Cardiac fibroblast (primary cell): ENCODE data around the gene C2CD3.

Source experiments
- DNase-seq, 2 donors: peaks; one replicate each; pipeline versions ENCODE4 v3.0.0 to v3.0.0-alpha.2; 2010; ENCODE audit warnings: low read depth in 2 of 2
- H3K4me3 ChIP-seq, 2 donors: replicated peaks in 1 of 2; 1 replicate in 1 of 2; 2 replicates in 1 of 2; pipeline ENCODE4 v1.5.1; 2011; ENCODE audit warnings: low read depth in 2 of 2, low read length in 2 of 2, mild to moderate bottlenecking in 2 of 2, moderate library complexity in 1 of 2
- TF ChIP-seq, protein P1 (sequence below): IDR thresholded peaks from one replicate; pipeline ENCODE4 v1.5.1; 2011; ENCODE audit warnings: low read depth, mild to moderate bottlenecking, low read length, inconsistent platforms

C2CD3 gene

DNA sequence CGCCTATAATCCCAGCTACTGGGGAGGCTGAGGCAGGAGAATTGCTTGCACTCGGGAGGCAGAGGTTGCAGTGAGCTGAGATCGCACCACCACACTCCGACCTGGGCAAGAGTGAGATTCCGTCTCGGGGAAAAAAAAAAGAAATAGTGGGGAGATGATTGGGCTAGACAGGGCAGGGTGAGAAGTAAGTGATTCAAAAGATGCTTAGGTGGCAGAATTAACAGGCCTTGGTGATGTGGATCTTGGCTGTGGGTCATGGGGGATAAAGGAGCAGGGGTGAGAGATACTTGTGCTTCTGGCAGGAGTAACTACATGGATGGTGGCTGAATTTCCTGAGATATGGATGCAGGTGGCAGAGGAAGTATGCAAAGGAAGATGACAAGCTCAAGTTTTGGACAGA lies 148.8 kb downstream of the C2CD3 start:
- TF ChIP-seq, protein P1, sequence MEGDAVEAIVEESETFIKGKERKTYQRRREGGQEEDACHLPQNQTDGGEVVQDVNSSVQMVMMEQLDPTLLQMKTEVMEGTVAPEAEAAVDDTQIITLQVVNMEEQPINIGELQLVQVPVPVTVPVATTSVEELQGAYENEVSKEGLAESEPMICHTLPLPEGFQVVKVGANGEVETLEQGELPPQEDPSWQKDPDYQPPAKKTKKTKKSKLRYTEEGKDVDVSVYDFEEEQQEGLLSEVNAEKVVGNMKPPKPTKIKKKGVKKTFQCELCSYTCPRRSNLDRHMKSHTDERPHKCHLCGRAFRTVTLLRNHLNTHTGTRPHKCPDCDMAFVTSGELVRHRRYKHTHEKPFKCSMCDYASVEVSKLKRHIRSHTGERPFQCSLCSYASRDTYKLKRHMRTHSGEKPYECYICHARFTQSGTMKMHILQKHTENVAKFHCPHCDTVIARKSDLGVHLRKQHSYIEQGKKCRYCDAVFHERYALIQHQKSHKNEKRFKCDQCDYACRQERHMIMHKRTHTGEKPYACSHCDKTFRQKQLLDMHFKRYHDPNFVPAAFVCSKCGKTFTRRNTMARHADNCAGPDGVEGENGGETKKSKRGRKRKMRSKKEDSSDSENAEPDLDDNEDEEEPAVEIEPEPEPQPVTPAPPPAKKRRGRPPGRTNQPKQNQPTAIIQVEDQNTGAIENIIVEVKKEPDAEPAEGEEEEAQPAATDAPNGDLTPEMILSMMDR = no peak

DNA sequence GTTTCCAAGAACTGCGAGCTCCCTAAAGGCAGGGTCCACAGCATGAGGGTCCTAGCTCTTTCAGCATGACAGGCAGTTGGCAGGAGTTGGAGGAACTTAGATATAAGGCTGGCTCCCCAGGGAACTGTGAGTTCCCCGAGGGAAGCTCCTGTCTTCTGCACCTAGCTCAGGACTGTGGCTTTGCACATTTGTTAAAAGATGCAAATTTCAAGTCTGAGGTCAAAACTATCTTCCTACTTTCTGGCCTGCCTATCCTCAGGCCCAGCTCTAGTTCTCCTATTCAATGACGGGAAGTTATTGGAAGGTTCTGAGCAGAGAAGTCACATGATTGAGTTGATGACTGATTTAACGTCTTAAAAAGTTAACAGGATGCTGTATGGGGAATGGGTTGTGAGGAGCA lies 150.3 kb downstream of the C2CD3 start:
- no peak for DNase-seq
- TF ChIP-seq, protein P1 = no peak
- no peak overlapping the region for H3K4me3 ChIP-seq

More for the DNA sequence above, 148.8 kb downstream of the C2CD3 start:
- no peak for DNase-seq
- no peak overlapping the region for H3K4me3 ChIP-seq

DNA sequence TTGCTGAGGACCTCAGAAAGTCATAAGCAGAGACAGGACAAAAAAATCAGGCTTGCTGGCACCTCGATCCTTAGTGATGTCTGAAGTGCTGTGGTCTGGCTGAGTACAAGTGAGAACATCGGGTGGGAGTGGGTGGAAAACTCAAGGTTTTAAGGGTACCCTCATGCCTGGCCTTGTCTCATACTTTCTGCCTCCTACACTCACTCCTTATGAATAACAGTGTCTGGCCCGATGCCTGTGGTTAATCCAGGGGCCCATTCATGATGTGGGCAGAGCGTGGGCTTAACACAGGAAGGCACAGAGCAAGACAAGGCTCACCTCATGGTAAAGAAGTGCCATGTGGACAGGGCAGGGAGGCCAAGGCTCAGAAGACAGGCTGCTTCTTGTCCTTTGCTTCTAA lies 150.9 kb downstream of the C2CD3 start:
- TF ChIP-seq, protein P1 = no peak
- no peak overlapping the region for H3K4me3 ChIP-seq
- peak in 1 of 2 donors; percentile 29 for DNase-seq

DNA sequence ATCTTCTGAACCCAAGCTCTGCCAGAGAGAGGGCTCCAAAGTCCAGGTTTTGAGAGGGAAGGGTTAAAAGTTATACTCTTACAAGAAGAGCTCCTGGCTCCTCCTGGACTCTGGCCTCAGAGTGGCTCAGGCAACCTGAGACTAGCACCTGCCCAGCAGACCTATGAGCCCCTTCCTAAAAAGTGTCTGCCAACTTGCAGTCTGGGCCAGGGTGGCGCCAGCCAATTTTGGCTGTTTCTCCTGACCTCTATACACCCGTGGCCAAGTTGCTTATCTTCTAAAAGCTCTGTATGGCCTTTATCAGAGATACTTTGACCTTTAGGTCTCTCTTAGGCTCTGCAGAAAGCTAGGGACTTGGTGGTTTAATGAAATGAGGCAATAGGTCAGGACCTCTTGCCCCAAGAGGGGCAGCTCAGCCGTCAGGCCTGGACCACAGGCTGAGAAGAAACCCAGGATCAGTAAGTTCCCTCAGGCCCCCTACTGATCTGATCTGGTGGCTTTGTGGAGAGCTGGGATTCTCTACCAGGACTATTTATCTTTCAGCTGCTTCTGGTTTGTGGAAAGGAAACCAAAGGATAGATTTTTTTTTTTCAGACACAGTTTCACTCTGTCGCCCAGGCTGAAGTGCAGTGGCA lies 151.6 kb downstream of the C2CD3 start:
- TF ChIP-seq, protein P1 = no peak
- peak in 1 of 2 donors; percentile 7 for DNase-seq
- no peak overlapping the region for H3K4me3 ChIP-seq

DNA sequence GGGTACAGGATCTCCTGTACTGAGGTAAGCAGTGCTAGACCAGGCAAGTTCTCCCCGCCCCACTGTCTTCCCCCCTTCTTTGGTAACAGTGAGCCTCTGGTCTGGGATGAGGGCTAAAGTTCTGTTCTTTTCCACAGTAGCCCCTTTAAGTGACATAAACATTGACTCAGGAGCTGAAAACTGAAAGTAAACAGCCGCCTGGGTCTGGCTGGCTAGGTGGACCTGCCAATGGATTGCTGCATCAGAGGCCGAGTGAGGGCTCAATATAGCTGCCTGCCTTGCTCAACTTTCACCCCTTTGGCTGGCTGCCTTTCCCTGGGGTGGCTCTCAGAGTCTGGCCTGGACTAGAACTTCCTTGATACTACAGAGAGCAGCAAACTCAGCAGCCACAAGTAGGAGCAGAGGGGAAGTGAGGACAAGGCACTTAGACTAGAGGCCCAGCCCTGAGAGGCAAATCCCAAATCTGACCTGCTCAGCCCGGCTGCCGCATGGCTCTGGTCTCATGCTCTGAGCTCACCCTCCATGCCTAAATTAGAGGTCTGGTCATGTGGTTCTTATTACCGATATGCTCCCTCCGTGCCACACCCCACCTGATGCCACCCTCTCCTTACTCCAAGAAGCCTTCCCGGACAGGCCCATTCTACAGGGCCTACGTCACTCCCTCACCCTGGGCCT lies 152.3 kb downstream of the C2CD3 start:
- no peak overlapping the region for H3K4me3 ChIP-seq
- peak; percentile 88 to 98 for DNase-seq
- TF ChIP-seq, protein P1 = no peak

DNA sequence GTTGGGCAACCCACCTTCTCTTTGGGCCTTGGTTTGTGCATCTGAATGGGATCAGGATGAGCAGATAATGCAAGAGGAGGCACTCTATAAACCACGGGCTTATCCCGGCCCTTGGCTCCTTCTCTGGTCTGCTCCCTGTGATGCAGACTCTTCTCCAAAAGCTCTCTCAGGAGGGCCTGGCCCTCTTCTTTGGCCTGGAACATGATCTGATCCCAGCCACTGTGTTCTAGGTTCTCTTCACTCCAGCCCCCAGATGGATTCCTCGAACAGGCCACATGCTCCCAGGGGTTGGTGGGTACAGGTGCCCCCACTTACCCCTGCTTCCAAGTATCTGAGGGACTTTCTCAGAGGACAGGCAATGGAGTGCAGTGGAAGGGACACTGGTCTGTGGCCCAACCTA lies 153.2 kb downstream of the C2CD3 start:
- TF ChIP-seq, protein P1 = no peak
- no peak overlapping the region for H3K4me3 ChIP-seq
- no peak for DNase-seq
